ENCODE results near the gene DCHS2.

DCHS2 gene

DNA sequence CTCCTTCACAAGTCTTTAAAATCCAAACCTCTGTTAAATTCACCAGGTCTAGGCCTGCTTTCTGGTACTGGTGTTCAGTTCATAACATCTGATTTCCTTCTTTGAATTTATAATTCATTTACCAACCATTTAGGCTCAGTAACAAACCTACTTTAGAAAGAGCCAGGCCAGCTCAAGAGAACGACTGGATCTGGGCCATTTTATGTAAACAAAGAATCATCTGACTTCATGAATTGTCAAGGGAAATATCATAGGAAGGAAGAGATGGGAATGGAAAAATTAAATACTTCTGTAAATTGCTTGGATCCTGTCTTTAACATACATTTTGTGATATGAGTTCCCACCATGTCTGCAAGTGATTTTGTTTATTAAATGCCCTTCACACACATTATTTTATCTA is 36.5 kb downstream of the DCHS2 start:
- Histone ChIP-seq H3K14ac (ENCODE audit: low read length) (no peak overlapping the region), H3K36me3 (replicated peaks in 1 of 2; ENCODE audit: control insufficient read depth in 2 of 2, insufficient read depth in 2 of 2, low read length in 2 of 2) (no peaks in the 10 kb centered on the region), H3K4me1 (ENCODE audit: control insufficient read depth in 2 of 2, insufficient read depth in 1 of 2, low read depth in 1 of 2, low read length in 2 of 2) (no peaks in the 10 kb centered on the region), H2AFZ (ENCODE audit: low read length) (no peak overlapping the region), H2BK15ac (ENCODE audit: low read length) (no peak overlapping the region), H3K4me3 (ENCODE audit: low read length in 2 of 2) (no peak overlapping the region), H4K8ac (ENCODE audit: low read depth, low read length) (no peak overlapping the region), H3K27me3 (ENCODE audit: control insufficient read depth in 3 of 3, insufficient read depth in 3 of 3, low read depth in 1 of 3, low read length in 3 of 3) (peaks cover 0 to 3% (median 0%) of the 10 kb centered on the region in 3 experiments), H2AK5ac (ENCODE audit: low read depth, low read length) (no peak overlapping the region), H3K23ac (ENCODE audit: low read depth, low read length, poor library complexity) (no peak overlapping the region), H3K18ac (ENCODE audit: low read length) (no peak overlapping the region), H3K9me3 (replicated peaks in 1 of 2; ENCODE audit: control insufficient read depth in 2 of 2, insufficient read depth in 1 of 2, low read depth in 1 of 2, low read length in 2 of 2) (no peaks in the 10 kb centered on the region), H4K91ac (ENCODE audit: low read depth, low read length, poor library complexity) (no peak overlapping the region), H2BK12ac (ENCODE audit: low read length) (no peak overlapping the region), H3K9ac (ENCODE audit: low read depth, low read length, poor library complexity) (no peak overlapping the region), H3K4me2 (ENCODE audit: insufficient read depth, low read length, poor library complexity, severe bottlenecking) (no peak overlapping the region), H2BK120ac (ENCODE audit: low read depth, low read length) (no peak overlapping the region), H3K79me1 (ENCODE audit: low read depth, low read length) (no peaks in the 10 kb centered on the region), H3K27ac (replicated peaks; ENCODE audit: low read length) (no peak overlapping the region), H2BK5ac (ENCODE audit: low read length) (no peak overlapping the region), H3K4ac (ENCODE audit: low read length) (no peak overlapping the region)
- no peak for DNase-seq (ENCODE audit: low spot score)
- WGBS, 2 donors (ENCODE audit: extremely low coverage in 2 of 2, insufficient read length in 2 of 2, insufficient replicate concordance in 1 of 2), result no CpG with 5 or more reads among the region's 1 CpG

DNA sequence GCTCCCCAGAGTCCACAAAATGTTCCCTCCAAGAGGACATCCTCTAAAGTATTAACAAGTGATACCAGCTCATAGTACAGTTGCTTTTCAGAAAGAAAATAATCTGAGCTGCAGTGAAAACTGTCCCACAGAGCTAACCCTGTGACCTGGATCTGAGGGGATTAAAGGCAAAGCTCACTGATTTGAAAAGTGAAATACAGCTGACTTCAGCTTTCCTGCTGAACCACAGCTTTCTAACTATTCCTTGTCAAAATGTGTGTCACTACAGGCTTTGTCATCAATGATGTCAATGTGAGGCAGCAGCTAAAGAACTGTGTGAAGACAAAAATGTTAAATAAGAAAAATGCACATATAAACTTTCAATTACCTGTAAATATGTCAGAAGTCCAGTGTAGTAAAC is 36.9 kb downstream of the DCHS2 start:
- no peaks in the 10 kb centered on the region for H3K79me1 ChIP-seq (ENCODE audit: low read depth, low read length)
- H3K23ac ChIP-seq (ENCODE audit: low read depth, low read length, poor library complexity), result no peak overlapping the region

GRCh38 chr4:154452798-154453346 is 38.7 kb downstream of the DCHS2 start:
- H3K14ac ChIP-seq (ENCODE audit: low read length), result no peak overlapping the region
- WGBS, 2 donors (ENCODE audit: extremely low coverage in 2 of 2, insufficient read length in 2 of 2, insufficient replicate concordance in 1 of 2), result no CpG with 5 or more reads among the region's 5 CpGs
- no peak overlapping the region for H4K91ac ChIP-seq (ENCODE audit: low read depth, low read length, poor library complexity)
- no peak overlapping the region for H4K8ac ChIP-seq (ENCODE audit: low read depth, low read length)
- no peak overlapping the region for H3K4me2 ChIP-seq (ENCODE audit: insufficient read depth, low read length, poor library complexity, severe bottlenecking)
- no peak overlapping the region for H3K9ac ChIP-seq (ENCODE audit: low read depth, low read length, poor library complexity)
- H2AFZ ChIP-seq (ENCODE audit: low read length), result no peak overlapping the region
- no peak for DNase-seq (ENCODE audit: low spot score)
- H3K79me1 ChIP-seq (ENCODE audit: low read depth, low read length), result no peaks in the 10 kb centered on the region
- no peak overlapping the region for H3K27ac ChIP-seq (replicated peaks; ENCODE audit: low read length)
- no peak overlapping the region for H3K18ac ChIP-seq (ENCODE audit: low read length)
- no peak overlapping the region for H2BK5ac ChIP-seq (ENCODE audit: low read length)
- H3K4me1 ChIP-seq (ENCODE audit: control insufficient read depth in 2 of 2, insufficient read depth in 1 of 2, low read depth in 1 of 2, low read length in 2 of 2), result no peaks in the 10 kb centered on the region
- no peaks in the 10 kb centered on the region for H3K9me3 ChIP-seq (replicated peaks in 1 of 2; ENCODE audit: control insufficient read depth in 2 of 2, insufficient read depth in 1 of 2, low read depth in 1 of 2, low read length in 2 of 2)
- no peak overlapping the region for H2BK120ac ChIP-seq (ENCODE audit: low read depth, low read length)
- no peak overlapping the region for H3K4ac ChIP-seq (ENCODE audit: low read length)
- peaks cover 0 to 2% (median 0%) of the 10 kb centered on the region in 3 experiments for H3K27me3 ChIP-seq (ENCODE audit: control insufficient read depth in 3 of 3, insufficient read depth in 3 of 3, low read depth in 1 of 3, low read length in 3 of 3)
- H2BK12ac ChIP-seq (ENCODE audit: low read length), result no peak overlapping the region
- H3K36me3 ChIP-seq (replicated peaks in 1 of 2; ENCODE audit: control insufficient read depth in 2 of 2, insufficient read depth in 2 of 2, low read length in 2 of 2), result no peaks in the 10 kb centered on the region
- no peak overlapping the region for H3K4me3 ChIP-seq (ENCODE audit: low read length in 2 of 2)
- H2AK5ac ChIP-seq (ENCODE audit: low read depth, low read length), result no peak overlapping the region
- no peak overlapping the region for H2BK15ac ChIP-seq (ENCODE audit: low read length)
- no peak overlapping the region for H3K23ac ChIP-seq (ENCODE audit: low read depth, low read length, poor library complexity)

More for the DNA sequence above, 36.9 kb downstream of the DCHS2 start:
- H2BK120ac ChIP-seq (ENCODE audit: low read depth, low read length), result no peak overlapping the region
- H3K27ac ChIP-seq (replicated peaks; ENCODE audit: low read length), result no peak overlapping the region
- no peak overlapping the region for H2AK5ac ChIP-seq (ENCODE audit: low read depth, low read length)
- H2BK5ac ChIP-seq (ENCODE audit: low read length), result no peak overlapping the region
- no peak overlapping the region for H2AFZ ChIP-seq (ENCODE audit: low read length)
- H3K9ac ChIP-seq (ENCODE audit: low read depth, low read length, poor library complexity), result no peak overlapping the region
- no peak overlapping the region for H3K4me2 ChIP-seq (ENCODE audit: insufficient read depth, low read length, poor library complexity, severe bottlenecking)
- H3K27me3 ChIP-seq (ENCODE audit: control insufficient read depth in 3 of 3, insufficient read depth in 3 of 3, low read depth in 1 of 3, low read length in 3 of 3), result peaks cover 0 to 3% (median 0%) of the 10 kb centered on the region in 3 experiments
- no peak overlapping the region for H4K8ac ChIP-seq (ENCODE audit: low read depth, low read length)
- no peak overlapping the region for H2BK12ac ChIP-seq (ENCODE audit: low read length)
- no peak overlapping the region for H2BK15ac ChIP-seq (ENCODE audit: low read length)
- H3K9me3 ChIP-seq (replicated peaks in 1 of 2; ENCODE audit: control insufficient read depth in 2 of 2, insufficient read depth in 1 of 2, low read depth in 1 of 2, low read length in 2 of 2), result no peaks in the 10 kb centered on the region
- DNase-seq (ENCODE audit: low spot score), result no peak
- H3K4me1 ChIP-seq (ENCODE audit: control insufficient read depth in 2 of 2, insufficient read depth in 1 of 2, low read depth in 1 of 2, low read length in 2 of 2), result no peaks in the 10 kb centered on the region
- no peak overlapping the region for H3K4me3 ChIP-seq (ENCODE audit: low read length in 2 of 2)
- no peaks in the 10 kb centered on the region for H3K36me3 ChIP-seq (replicated peaks in 1 of 2; ENCODE audit: control insufficient read depth in 2 of 2, insufficient read depth in 2 of 2, low read length in 2 of 2)
- no peak overlapping the region for H3K4ac ChIP-seq (ENCODE audit: low read length)
- H3K18ac ChIP-seq (ENCODE audit: low read length), result no peak overlapping the region
- H3K14ac ChIP-seq (ENCODE audit: low read length), result no peak overlapping the region
- H4K91ac ChIP-seq (ENCODE audit: low read depth, low read length, poor library complexity), result no peak overlapping the region

DNA sequence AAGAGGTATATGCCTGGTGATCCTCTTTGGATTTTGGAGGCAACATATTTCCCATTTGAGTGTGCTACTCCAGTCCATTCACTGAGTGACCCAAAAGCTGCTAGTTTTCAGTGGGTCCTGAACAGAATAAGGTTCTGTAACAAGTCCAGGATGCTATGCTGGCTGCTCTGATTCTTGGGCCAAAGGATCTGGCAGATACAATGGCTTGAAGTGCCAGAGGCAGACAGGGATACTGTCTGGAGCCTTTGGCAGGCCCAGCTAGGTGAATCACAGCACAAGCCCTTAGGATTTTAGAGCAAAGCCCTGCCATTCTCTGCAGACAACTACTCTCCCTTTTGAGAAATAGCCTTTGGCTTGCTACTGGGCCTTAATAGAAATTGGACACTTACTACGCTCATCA is 40.6 kb downstream of the DCHS2 start:
- H3K79me1 ChIP-seq (ENCODE audit: low read depth, low read length), result no peaks in the 10 kb centered on the region
- H3K4ac ChIP-seq (ENCODE audit: low read length), result no peak overlapping the region
- no peak overlapping the region for H3K23ac ChIP-seq (ENCODE audit: low read depth, low read length, poor library complexity)
- H3K9ac ChIP-seq (ENCODE audit: low read depth, low read length, poor library complexity), result no peak overlapping the region
- H2BK15ac ChIP-seq (ENCODE audit: low read length), result no peak overlapping the region
- WGBS, 2 donors (ENCODE audit: extremely low coverage in 2 of 2, insufficient read length in 2 of 2, insufficient replicate concordance in 1 of 2), result no CpG with 5 or more reads among the region's 1 CpG
- H2BK5ac ChIP-seq (ENCODE audit: low read length), result no peak overlapping the region
- H3K9me3 ChIP-seq (replicated peaks in 1 of 2; ENCODE audit: control insufficient read depth in 2 of 2, insufficient read depth in 1 of 2, low read depth in 1 of 2, low read length in 2 of 2), result no peaks in the 10 kb centered on the region
- H2BK12ac ChIP-seq (ENCODE audit: low read length), result no peak overlapping the region
- H3K14ac ChIP-seq (ENCODE audit: low read length), result no peak overlapping the region
- no peaks in the 10 kb centered on the region for H3K36me3 ChIP-seq (replicated peaks in 1 of 2; ENCODE audit: control insufficient read depth in 2 of 2, insufficient read depth in 2 of 2, low read length in 2 of 2)
- no peak overlapping the region for H2AFZ ChIP-seq (ENCODE audit: low read length)
- H3K4me2 ChIP-seq (ENCODE audit: insufficient read depth, low read length, poor library complexity, severe bottlenecking), result no peak overlapping the region
- no peak overlapping the region for H3K4me3 ChIP-seq (ENCODE audit: low read length in 2 of 2)
- no peak overlapping the region for H3K27ac ChIP-seq (replicated peaks; ENCODE audit: low read length)
- H2BK120ac ChIP-seq (ENCODE audit: low read depth, low read length), result no peak overlapping the region
- DNase-seq (ENCODE audit: low spot score), result no peak
- H3K27me3 ChIP-seq (ENCODE audit: control insufficient read depth in 3 of 3, insufficient read depth in 3 of 3, low read depth in 1 of 3, low read length in 3 of 3), result peaks cover 0 to 7% (median 0%) of the 10 kb centered on the region in 3 experiments
- H2AK5ac ChIP-seq (ENCODE audit: low read depth, low read length), result no peak overlapping the region
- no peak overlapping the region for H4K8ac ChIP-seq (ENCODE audit: low read depth, low read length)
- H4K91ac ChIP-seq (ENCODE audit: low read depth, low read length, poor library complexity), result no peak overlapping the region
- H3K4me1 ChIP-seq (ENCODE audit: control insufficient read depth in 2 of 2, insufficient read depth in 1 of 2, low read depth in 1 of 2, low read length in 2 of 2), result no peaks in the 10 kb centered on the region
- no peak overlapping the region for H3K18ac ChIP-seq (ENCODE audit: low read length)

All from neuronal stem cell (in vitro differentiated cells).